ENCODE results near the gene SLC41A3.
"Not testable (repeated sequence)": the region's sequence is repeated elsewhere in the genome, so short reads cannot be mapped to it uniquely, and the experiment has no call there.

Gene SLC41A3

GRCh38 chr3:126053949-126054569 lies 29.9 kb downstream of the SLC41A3 start:
- no peak for DNase-seq (ENCODE audit: low spot score)

- DNase-seq (ENCODE audit: low spot score) = no peak
These were observed 30.4 kb downstream of the SLC41A3 start for GRCh38 chr3:126053513-126053912.

GRCh38 chr3:126052196-126053058 lies 31.5 kb downstream of the SLC41A3 start:
- peak; percentile 42 for DNase-seq (ENCODE audit: low spot score)

- DNase-seq (ENCODE audit: low spot score) = no peak
These were observed 32.2 kb downstream of the SLC41A3 start for GRCh38 chr3:126051741-126052140.

GRCh38 chr3:126051234-126051633 lies 32.7 kb downstream of the SLC41A3 start:
- peak; percentile 49 for DNase-seq (ENCODE audit: low spot score)

GRCh38 chr3:126050626-126051025 lies 33.3 kb downstream of the SLC41A3 start:
- DNase-seq (ENCODE audit: low spot score) = peak; percentile 51

GRCh38 chr3:126050050-126050392 lies 33.9 kb downstream of the SLC41A3 start:
- no peak for DNase-seq (ENCODE audit: low spot score)

GRCh38 chr3:126049289-126050049 lies 34.5 kb downstream of the SLC41A3 start:
- no peak for DNase-seq (ENCODE audit: low spot score)

GRCh38 chr3:126040386-126040785 lies 43.5 kb downstream of the SLC41A3 start:
- no peak for DNase-seq (ENCODE audit: low spot score)

GRCh38 chr3:126039870-126040269 lies 44.1 kb downstream of the SLC41A3 start:
- DNase-seq (ENCODE audit: low spot score) = no peak

GRCh38 chr3:126038791-126039190 lies 45.1 kb downstream of the SLC41A3 start:
- not testable (repeated sequence) for DNase-seq (ENCODE audit: low spot score)

GRCh38 chr3:126036056-126036549 lies 47.8 kb downstream of the SLC41A3 start:
- DNase-seq (ENCODE audit: low spot score) = no peak

- DNase-seq (ENCODE audit: low spot score) = no peak
These were observed 48.4 kb downstream of the SLC41A3 start for GRCh38 chr3:126035362-126036050.

GRCh38 chr3:126034481-126035361 lies 49.2 kb downstream of the SLC41A3 start:
- DNase-seq (ENCODE audit: low spot score) = peak; percentile 33

- DNase-seq (ENCODE audit: low spot score) = peak; percentile 41
These were observed 50.2 kb downstream of the SLC41A3 start for GRCh38 chr3:126033765-126034164.

GRCh38 chr3:126033051-126033745 lies 50.7 kb downstream of the SLC41A3 start:
- no peak for DNase-seq (ENCODE audit: low spot score)

GRCh38 chr3:126031981-126032471 lies 51.9 kb downstream of the SLC41A3 start:
- peak; percentile 30 for DNase-seq (ENCODE audit: low spot score)

- DNase-seq (ENCODE audit: low spot score) = no peak
These were observed 53.5 kb downstream of the SLC41A3 start for GRCh38 chr3:126030455-126030854.

GRCh38 chr3:126029241-126029640 lies 54.7 kb downstream of the SLC41A3 start:
- no peak for DNase-seq (ENCODE audit: low spot score)

- DNase-seq (ENCODE audit: low spot score) = no peak
These were observed 55.8 kb downstream of the SLC41A3 start for GRCh38 chr3:126028096-126028495.

Data from left forelimb (tissue), 1 donor.